ENCODE measurements around the gene NEFH.
A peak's percentile ranks its signal among the peaks of the same experiment; 100 is the strongest.

NEFH gene

DNA sequence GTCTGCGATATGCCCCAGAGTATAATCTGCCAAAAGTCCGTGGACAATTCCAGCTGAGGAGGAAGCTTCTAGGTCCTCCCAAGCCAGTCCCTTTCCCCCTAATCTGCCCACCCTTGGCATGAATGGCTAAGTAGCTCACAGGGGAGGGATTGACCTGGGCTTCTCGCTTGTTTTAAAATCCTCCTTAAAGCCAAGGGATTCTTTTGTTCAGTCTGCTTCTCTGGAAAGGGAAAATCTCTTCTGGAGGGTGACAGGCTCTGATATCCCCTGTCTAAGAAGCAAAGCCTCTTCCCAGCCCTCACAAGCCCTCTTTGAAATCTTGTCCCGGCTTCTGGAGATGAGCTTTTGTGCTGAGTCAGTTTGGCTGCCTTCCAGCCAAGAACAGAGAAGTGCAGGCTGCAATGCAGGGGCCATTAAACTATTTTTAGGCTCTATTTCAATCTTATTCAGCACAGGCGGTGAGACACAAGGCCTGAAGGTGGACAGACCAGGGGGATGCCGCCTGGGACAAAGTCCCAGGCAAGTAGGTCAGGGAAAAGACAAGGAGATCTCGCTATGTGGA, 23.9 kb downstream of the NEFH start:
- peak; percentile 60 for DNase-seq (ENCODE audit: low spot score)

DNA sequence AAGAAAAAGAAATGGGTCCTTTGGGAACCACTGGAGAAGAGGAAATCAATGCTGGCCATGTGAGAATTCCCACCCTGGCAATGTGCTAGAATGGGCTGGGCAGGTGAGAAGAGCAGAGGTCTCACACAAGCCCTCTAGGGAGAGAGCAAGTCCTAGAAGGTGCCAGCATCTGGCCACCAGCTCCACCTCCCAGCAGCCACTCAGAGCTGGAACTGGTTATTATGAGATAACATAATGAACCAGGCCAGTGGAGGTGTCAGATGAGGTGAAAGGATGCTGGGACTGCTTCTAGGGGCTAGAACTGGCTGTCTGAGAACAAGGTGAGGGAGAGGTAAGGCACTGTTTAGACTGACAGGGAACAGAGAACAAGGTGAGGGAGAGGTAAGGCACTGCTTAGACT, 29.3 kb downstream of the NEFH start:
- DNase-seq (ENCODE audit: low spot score) = no peak

- no peak for DNase-seq (ENCODE audit: low spot score)
Observed at GRCh38 chr22:29509815-29510214, 29.8 kb downstream of the NEFH start.

DNA sequence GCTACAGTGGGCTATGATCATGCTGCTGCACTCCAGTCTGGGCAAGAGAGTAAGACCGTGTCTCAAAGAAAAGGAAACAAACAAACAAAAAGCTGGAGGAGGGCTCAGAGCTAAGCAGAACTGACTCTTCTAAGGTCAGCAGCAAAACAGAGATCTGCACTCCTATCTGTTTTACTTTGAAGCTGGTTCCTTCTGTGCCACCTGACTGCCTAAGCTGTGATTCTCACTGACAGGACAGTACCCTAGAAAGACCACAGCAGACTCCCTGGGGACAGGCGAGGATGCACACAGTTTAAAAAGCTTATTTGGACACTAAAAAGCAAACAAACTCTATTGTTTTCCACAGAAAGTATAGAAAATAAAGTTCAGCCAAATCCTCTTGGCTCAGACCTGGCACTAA, 30.5 kb downstream of the NEFH start:
- no peak for DNase-seq (ENCODE audit: low spot score)

GRCh38 chr22:29511126-29511862, 31.3 kb downstream of the NEFH start:
- no peak for DNase-seq (ENCODE audit: low spot score)

GRCh38 chr22:29512031-29512430, 32.0 kb downstream of the NEFH start:
- no peak for DNase-seq (ENCODE audit: low spot score)

- no peak for DNase-seq (ENCODE audit: low spot score)
Observed at GRCh38 chr22:29517215-29517908, 37.3 kb downstream of the NEFH start.

DNA sequence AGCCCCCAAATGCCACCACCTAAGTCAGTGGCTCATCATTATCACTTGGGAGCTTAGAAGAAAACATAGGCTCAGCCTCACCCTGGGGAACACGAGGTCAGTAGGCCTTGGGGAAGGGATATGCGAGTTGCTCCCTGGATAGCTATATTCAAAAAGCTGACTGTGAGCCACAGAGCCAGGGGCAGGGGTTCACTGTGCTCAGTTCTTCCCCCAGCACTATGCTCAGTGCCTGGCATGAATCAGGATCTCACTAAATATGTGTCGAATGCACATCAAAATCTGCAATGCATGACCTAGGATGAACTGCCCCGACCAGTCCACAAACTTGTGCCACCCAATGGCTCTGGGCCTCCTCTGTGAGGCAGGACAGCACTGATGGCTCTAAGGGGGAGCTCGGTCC, 38.4 kb downstream of the NEFH start:
- no peak for DNase-seq (ENCODE audit: low spot score)

DNA sequence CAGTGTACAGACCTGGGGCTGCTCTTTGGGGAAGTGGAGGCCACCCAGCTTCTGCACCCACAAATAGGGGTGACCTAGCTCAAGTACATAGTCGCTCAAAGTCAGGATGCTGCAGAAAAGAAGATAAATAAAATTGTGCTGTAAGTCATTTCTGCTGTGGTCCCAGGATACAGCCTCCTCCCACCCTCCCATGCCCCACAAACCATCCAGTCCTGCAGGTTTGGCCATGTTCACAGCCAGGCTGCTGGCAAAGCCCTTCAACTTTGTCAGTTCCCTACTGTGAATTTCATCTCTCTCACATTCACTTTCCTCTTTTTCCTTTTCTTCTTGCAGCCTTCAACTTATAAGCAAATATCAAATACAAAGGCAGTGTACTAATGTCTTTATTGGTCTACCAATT, 40.0 kb downstream of the NEFH start:
- no peak for DNase-seq (ENCODE audit: low spot score)

DNA sequence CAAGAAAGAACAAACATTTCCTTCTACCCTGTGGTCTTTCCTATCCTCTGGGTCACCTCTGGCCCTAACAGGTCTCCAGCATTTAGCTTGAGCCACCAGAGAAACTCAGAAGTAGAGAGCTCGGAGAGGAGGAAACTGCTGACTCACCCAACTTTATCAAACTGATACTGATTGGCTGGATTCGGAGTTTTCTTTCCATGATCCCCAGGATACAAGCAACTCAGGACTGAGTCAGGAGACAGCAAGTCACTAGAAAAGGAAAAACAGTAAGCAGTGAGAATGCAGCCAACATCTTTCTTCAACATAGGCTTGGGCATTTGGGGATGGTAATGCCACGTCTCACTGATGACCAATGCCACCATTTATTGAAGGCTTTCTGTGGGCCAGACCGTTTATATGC, 40.8 kb downstream of the NEFH start:
- peak; percentile 26 for DNase-seq (ENCODE audit: low spot score)

DNA sequence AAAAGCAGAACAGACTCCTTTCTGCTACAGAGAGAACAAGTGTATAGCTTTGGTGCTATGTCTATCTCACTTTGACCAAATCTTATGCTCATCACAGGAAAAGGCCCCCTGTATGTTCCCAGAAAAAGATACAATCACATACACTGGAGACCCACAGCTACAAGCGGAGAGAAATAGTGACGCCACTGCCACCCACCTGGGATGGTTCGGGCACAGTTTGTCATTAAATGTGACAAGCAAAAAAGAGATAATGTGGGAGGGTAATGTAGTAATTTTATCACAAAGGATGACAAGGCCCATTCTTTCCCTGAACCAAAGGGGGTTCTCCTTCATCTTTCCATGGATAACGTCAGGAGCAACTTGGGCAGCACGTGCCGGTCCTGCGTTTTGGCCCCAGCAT, 41.5 kb downstream of the NEFH start:
- no peak for DNase-seq (ENCODE audit: low spot score)

DNA sequence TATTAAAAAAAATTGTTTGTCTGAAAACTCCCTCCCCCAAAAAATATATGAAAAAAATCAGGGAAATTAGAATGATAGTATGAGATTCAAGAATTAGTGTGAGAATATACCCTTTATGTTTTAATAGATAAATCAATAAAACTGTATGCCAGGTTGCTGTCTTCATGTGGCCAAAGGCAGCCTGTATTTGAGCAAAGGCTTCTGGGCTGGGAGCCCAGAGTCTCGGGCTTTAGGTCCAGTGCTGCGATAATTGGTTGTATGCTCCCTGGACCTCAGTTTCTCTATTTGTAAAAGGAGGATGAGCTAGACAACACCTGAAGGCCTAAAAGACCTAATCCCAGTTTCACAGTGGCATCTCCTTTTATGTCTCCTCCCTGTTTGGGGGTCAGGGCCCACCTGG, 43.7 kb downstream of the NEFH start:
- no peak for DNase-seq (ENCODE audit: low spot score)

GRCh38 chr22:29524442-29525191, 44.6 kb downstream of the NEFH start:
- peak; percentile 20 for DNase-seq (ENCODE audit: low spot score)

DNA sequence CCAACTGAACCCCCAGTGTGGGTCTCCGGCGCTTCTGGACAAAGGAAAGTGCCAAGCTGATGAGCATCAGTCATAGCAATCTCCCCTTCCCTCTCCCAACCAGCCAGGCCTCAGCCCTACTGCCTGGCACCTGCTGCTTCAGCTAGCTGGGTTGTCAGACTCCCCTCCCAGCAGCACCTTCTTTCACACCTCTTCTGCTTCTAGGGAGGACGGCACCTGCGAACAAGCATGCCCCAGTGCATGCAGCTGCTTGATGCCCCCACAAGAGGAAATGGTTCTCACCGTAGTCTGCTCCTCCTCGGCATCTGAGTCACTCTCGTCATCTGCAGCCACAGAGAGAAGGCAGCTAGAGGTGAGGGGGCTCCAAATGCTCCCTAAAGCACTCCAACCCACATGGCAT, 48.1 kb downstream of the NEFH start:
- no peak for DNase-seq (ENCODE audit: low spot score)

- DNase-seq (ENCODE audit: low spot score) = no peak
Observed at GRCh38 chr22:29530716-29531115, 50.7 kb downstream of the NEFH start.

DNA sequence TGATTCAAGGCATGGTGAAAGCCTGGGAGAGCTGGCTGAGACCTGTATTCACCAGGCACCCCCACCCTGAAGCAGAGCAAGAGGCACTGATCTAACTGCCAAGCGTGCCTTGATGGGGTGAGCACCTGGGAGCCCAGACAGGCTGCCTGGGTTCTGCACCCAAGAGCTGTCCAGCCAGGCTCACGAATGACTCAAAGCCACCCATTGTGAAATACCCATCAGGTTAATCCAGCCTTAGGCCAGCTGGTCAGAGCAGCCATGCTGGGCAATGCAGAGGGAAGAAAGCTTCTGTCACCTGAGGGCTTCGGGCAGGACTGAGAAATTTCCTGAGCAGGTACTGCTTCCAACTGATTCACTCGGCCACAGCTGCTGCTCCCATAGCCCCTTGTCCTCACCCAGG, 51.4 kb downstream of the NEFH start:
- DNase-seq (ENCODE audit: low spot score) = no peak

GRCh38 chr22:29536411-29536810, 56.4 kb downstream of the NEFH start:
- DNase-seq (ENCODE audit: low spot score) = no peak

- no peak for DNase-seq (ENCODE audit: low spot score)
Observed at GRCh38 chr22:29539105-29539504, 59.1 kb downstream of the NEFH start.

Data from kidney tubule cell (primary cell).